ENCODE data around the gene EVC. TPM values are rescaled to one million over a fixed set of nuclear protein-coding genes. Genes with fewer than 3 reads are reported as not detected.
A peak's percentile ranks its signal among the peaks of the same experiment; 100 is the strongest.

Gene EVC
- total and polyA plus RNA-seq, 2 of the 8 experiments (the other 6 are each of a cell fraction or from before 2014, with no cell fraction given): 2.6 to 9.8 TPM

GRCh38 chr4:5710961-5711478, at the start of gene EVC (continued):
- peak; percentile 70; the same call in 1 of the 2 replicates for TF ChIP-seq TBP (IDR thresholded peaks at IDR 0.05; ENCODE audit: low read depth, low read length)
- peak; percentile 37; the same call in 1 of the 2 replicates for TF ChIP-seq EGR1 (IDR thresholded peaks at IDR 0.05; ENCODE audit: borderline replicate concordance, low read depth, low read length)
- TF ChIP-seq YY1 (IDR thresholded peaks at IDR 0.05; ENCODE audit: low read depth, low read length): no peak
- TF ChIP-seq KDM4A (IDR thresholded peaks at IDR 0.05; ENCODE audit: low read depth, low read length, severe bottlenecking): peak; percentile 93
- TF ChIP-seq MAX (IDR thresholded peaks at IDR 0.05): 0 out of 2 replicates have a peak, but pooled peaks have one; percentile 2

Data from H1 (cell line).